ENCODE measurements around the gene KLHL14. TPM values are rescaled to one million over a fixed set of nuclear protein-coding genes. Genes with fewer than 3 reads are reported as not detected.

KLHL14 gene
- total RNA-seq, 4 donors from 2014 or later: 0.28 to 14.0 (median 1.1) TPM

GRCh38 chr18:32696376-32696775 is 76.4 kb downstream of the KLHL14 start:
- TF ChIP-seq CTCF (IDR thresholded peaks at IDR 0.05) (no peak), POLR2A (IDR thresholded peaks at IDR 0.05) (no peak)
- Histone ChIP-seq H3K4me3 (no peak overlapping the region), H3K27ac (no peak overlapping the region), H3K36me3 (no peaks in the 10 kb centered on the region), H3K27me3 (no peaks in the 10 kb centered on the region), H3K9me3 (no peaks in the 10 kb centered on the region), H3K4me1 (no peaks in the 10 kb centered on the region)
- DNase-seq: no peak

GRCh38 chr18:32695534-32695933 is 77.3 kb downstream of the KLHL14 start:
- Histone ChIP-seq H3K9me3 (no peaks in the 10 kb centered on the region), H3K27ac (no peak overlapping the region), H3K4me1 (no peaks in the 10 kb centered on the region), H3K36me3 (no peaks in the 10 kb centered on the region), H3K27me3 (no peaks in the 10 kb centered on the region), H3K4me3 (no peak overlapping the region)
- TF ChIP-seq POLR2A (IDR thresholded peaks at IDR 0.05): no peak
- no peak for TF ChIP-seq CTCF (IDR thresholded peaks at IDR 0.05)
- DNase-seq: no peak

GRCh38 chr18:32688821-32689220 is 84.0 kb downstream of the KLHL14 start:
- no peak for DNase-seq
- H3K4me1 ChIP-seq: no peaks in the 10 kb centered on the region
- no peak overlapping the region for H3K4me3 ChIP-seq

GRCh38 chr18:32684940-32685339 is 87.9 kb downstream of the KLHL14 start:
- Histone ChIP-seq H3K4me3 (no peak overlapping the region), H3K9me3 (no peaks in the 10 kb centered on the region), H3K36me3 (no peaks in the 10 kb centered on the region), H3K27me3 (no peaks in the 10 kb centered on the region), H3K27ac (no peak overlapping the region), H3K4me1 (no peaks in the 10 kb centered on the region)
- DNase-seq: no peak
- no peak for TF ChIP-seq CTCF (IDR thresholded peaks at IDR 0.05)
- no peak for TF ChIP-seq POLR2A (IDR thresholded peaks at IDR 0.05)

More at GRCh38 chr18:32688821-32689220, 84.0 kb downstream of the KLHL14 start:
- no peak overlapping the region for H3K27ac ChIP-seq
- no peaks in the 10 kb centered on the region for H3K9me3 ChIP-seq
- H3K27me3 ChIP-seq: no peaks in the 10 kb centered on the region
- H3K36me3 ChIP-seq: no peaks in the 10 kb centered on the region
- no peak for TF ChIP-seq POLR2A (IDR thresholded peaks at IDR 0.05)
- TF ChIP-seq CTCF (IDR thresholded peaks at IDR 0.05): no peak

GRCh38 chr18:32684096-32684495 is 88.7 kb downstream of the KLHL14 start:
- no peak for TF ChIP-seq CTCF (IDR thresholded peaks at IDR 0.05)
- TF ChIP-seq POLR2A (IDR thresholded peaks at IDR 0.05): no peak
- Histone ChIP-seq H3K27me3 (no peaks in the 10 kb centered on the region), H3K4me3 (no peak overlapping the region), H3K4me1 (no peaks in the 10 kb centered on the region), H3K27ac (no peak overlapping the region), H3K9me3 (no peaks in the 10 kb centered on the region), H3K36me3 (no peaks in the 10 kb centered on the region)
- DNase-seq: no peak

GRCh38 chr18:32683044-32683443 is 89.8 kb downstream of the KLHL14 start:
- Histone ChIP-seq H3K27ac (no peak overlapping the region), H3K4me1 (no peaks in the 10 kb centered on the region), H3K36me3 (no peaks in the 10 kb centered on the region), H3K4me3 (no peak overlapping the region), H3K9me3 (no peaks in the 10 kb centered on the region), H3K27me3 (no peaks in the 10 kb centered on the region)
- TF ChIP-seq CTCF (IDR thresholded peaks at IDR 0.05): no peak
- TF ChIP-seq POLR2A (IDR thresholded peaks at IDR 0.05): no peak
- DNase-seq: no peak

Data from Peyer's patch (tissue), 4 donors.